Adrenal gland (tissue), 12 donors: ENCODE results near the gene RBMS1. TPM values are rescaled to one million over a fixed set of nuclear protein-coding genes. Genes with fewer than 3 reads are reported as not detected.

Experiments
- DNase-seq, 7 donors: peaks; one replicate each; pipeline ENCODE4 v3.0.0-alpha.2; 2019 to 2020
- H3K27ac ChIP-seq, 5 donors: fragments of 200-600 bp; sonication (generic) in 4 of 5; 1 replicate in 3 of 5; 2 replicates in 2 of 5; pipeline versions ENCODE4 v1.5.1 to v1.8.0; 2016 to 2020; ENCODE audit warnings: mild to moderate bottlenecking in 1 of 5
- H3K27me3 ChIP-seq: fragments of 200-600 bp; 2 replicates; pipeline ENCODE4 v1.8.0; 2021
- H3K36me3 ChIP-seq, 2 donors: fragments of 200-600 bp; replicated peaks in 1 of 2; 1 replicate in 1 of 2; 2 replicates in 1 of 2; pipeline versions ENCODE4 v1.5.1 to v1.8.0; 2018 to 2022
- H3K4me1 ChIP-seq, 2 donors: fragments of 200-600 bp; replicated peaks in 1 of 2; 1 replicate in 1 of 2; 2 replicates in 1 of 2; pipeline versions ENCODE4 v1.5.1 to v1.8.0; 2018 to 2021
- H3K4me3 ChIP-seq, 4 donors: fragments of 200-600 bp; sonication (generic) in 3 of 4; one replicate each; pipeline ENCODE4 v1.5.1; 2016 to 2018
- H3K9me3 ChIP-seq, 3 donors: fragments of 200-600 bp; sonication (generic) in 1 of 3; replicated peaks in 1 of 3; 1 replicate in 2 of 3; 2 replicates in 1 of 3; pipeline versions ENCODE4 v1.5.1 to v1.8.0; 2016 to 2021
- CTCF ChIP-seq, 6 experiments: fragments of 450-650 bp in 4 of 6; fragments of 200-600 bp in 2 of 6; sonication (generic) in 1 of 6; IDR thresholded peaks; 1 replicate in 5 of 6; 2 replicates in 1 of 6; pipeline versions ENCODE4 v1.5.1 to v1.8.0; 2016 to 2021; ENCODE audit warnings: antibody characterized with exemption in 6 of 6, mild to moderate bottlenecking in 2 of 6, moderate library complexity in 1 of 6
- POLR2A ChIP-seq, 2 donors: fragments of 450-650 bp; IDR thresholded peaks; one replicate each; pipeline ENCODE4 v1.6.1; 2017; ENCODE audit warnings: antibody characterized with exemption in 2 of 2, mild to moderate bottlenecking in 2 of 2, moderate library complexity in 1 of 2
- WGBS, 4 donors: extraction: QIAGEN DNeasy Blood & Tissue Kit in 2 of 4; methylation state at CpG; one replicate each; pipeline versions ENCODE4 v1.1.5 to v1.1.7; 2013 to 2017; 5-methylcytosine and 5-hydroxymethylcytosine counted together
- intact Hi-C, 2 donors: fragments of 100-400 bp; cut with DNase I; formaldehyde crosslinking; loops; one replicate each; pipeline versions ENCODE4 v1.14.1 to v1.15.0; 2022 to 2023
- polyA plus RNA-seq, 3 donors: library from polyadenylated mRNA; stranded (reverse); fragments of 200-250 nt in 2 of 3; fragments of 350-450 nt in 1 of 3; fragmentation: Illumina TruSeq in 1 of 3; extraction: RNeasy Lipid Tissue Mini Kit (QIAGEN cat#74804) in 1 of 3; gene quantifications; one replicate each; pipeline ENCODE4 v1.2.3, GENCODE V29; 2013 to 2014
- total RNA-seq, 9 donors: library from RNA; depleted of rRNA in 4 of 9; stranded (reverse); fragments of >200 nt in 4 of 9; fragments of 120-200 nt in 1 of 9; fragmentation: NEBNext Ultra II Directional in 1 of 9; extraction: Animal tissue kit (Norgen Biotek cat#: 25700) in 1 of 9; gene quantifications; one replicate each; pipeline versions ENCODE4 v1.1.0 to v1.2.4, GENCODE V29; 2013 to 2023
- donor health status: healthy with polysubstance abuse.
- donor health status: Bipolar disorder and iron deficiency.
- donor health status: DM: yes; HTN: yes; CAD: no.
- donor health status: DM: no; HTN: no; CAD: no.
- donor health status: DM: no; HTN: no; CAD: no.
- donor health status: DM: yes; HTN: yes; CAD: no.

Gene RBMS1
- total and polyA plus RNA-seq, 12 donors: 24.2 to 62.1 (median 37.1) TPM

- intact Hi-C loops: no loop called here
- peaks cover 0 to 16% of the 10 kb centered on the region in 2 donors for H3K4me1 ChIP-seq
- peaks cover 0 to 24% of the 10 kb centered on the region in 2 donors for H3K36me3 ChIP-seq
- no peak overlapping the region for H3K4me3 ChIP-seq
- H3K27ac ChIP-seq: no peak overlapping the region
- H3K9me3 ChIP-seq: no peaks in the 10 kb centered on the region
- TF ChIP-seq CTCF (IDR thresholded peaks at IDR 0.05): no peak
- no peak for TF ChIP-seq POLR2A (IDR thresholded peaks at IDR 0.05)
- H3K27me3 ChIP-seq: no peaks in the 10 kb centered on the region
- 90 to 98% (median 94%) methylated on average over 1 of the region's 1 CpG for WGBS, 4 donors
- no peak for DNase-seq
These were observed 193.4 kb downstream of the RBMS1 start for GRCh38 chr2:160300203-160300602.

DNA sequence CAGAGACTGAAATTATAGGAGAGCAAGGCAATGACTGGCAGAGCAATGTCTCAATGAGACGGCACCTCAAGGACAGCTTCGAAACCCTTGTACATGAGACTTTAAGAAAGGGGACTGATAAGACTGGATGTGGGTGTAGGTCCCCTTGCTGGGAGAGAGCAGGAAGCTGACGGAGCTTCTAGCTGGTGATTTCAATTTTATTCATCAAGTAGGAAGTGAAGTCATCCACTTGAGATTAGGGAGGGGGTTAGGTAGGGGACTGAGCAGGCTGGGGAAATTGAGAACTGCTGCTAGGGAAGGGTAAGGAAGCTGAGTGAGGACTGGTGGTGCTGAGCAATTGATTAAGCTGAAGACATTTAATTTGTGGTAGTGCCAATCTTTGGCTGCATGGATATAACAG, 194.1 kb downstream of the RBMS1 start:
- peaks cover 0 to 24% of the 10 kb centered on the region in 2 donors for H3K36me3 ChIP-seq
- no peaks in the 10 kb centered on the region for H3K9me3 ChIP-seq
- 84 to 89% (median 86%) methylated on average over 3 of the region's 3 CpGs for WGBS, 4 donors
- H3K4me1 ChIP-seq: peaks cover 0 to 21% of the 10 kb centered on the region in 2 donors
- H3K4me3 ChIP-seq: no peak overlapping the region
- DNase-seq: no peak
- no peak overlapping the region for H3K27ac ChIP-seq
- TF ChIP-seq CTCF (IDR thresholded peaks at IDR 0.05) (no peak), POLR2A (IDR thresholded peaks at IDR 0.05) (no peak)
- H3K27me3 ChIP-seq: no peaks in the 10 kb centered on the region
- intact Hi-C loops: no loop called here

GRCh38 chr2:160298960-160299359, 194.6 kb downstream of the RBMS1 start:
- WGBS, 4 donors: 99 to 100% (median 100%) methylated on average over 1 of the region's 1 CpG
- no peak for DNase-seq
- no peaks in the 10 kb centered on the region for H3K27me3 ChIP-seq
- H3K36me3 ChIP-seq: peaks cover 0 to 24% of the 10 kb centered on the region in 2 donors
- H3K4me1 ChIP-seq: peaks cover 0 to 21% of the 10 kb centered on the region in 2 donors
- intact Hi-C loops: no loop called here
- TF ChIP-seq POLR2A (IDR thresholded peaks at IDR 0.05) (no peak), CTCF (IDR thresholded peaks at IDR 0.05) (no peak)
- H3K4me3 ChIP-seq: no peak overlapping the region
- H3K9me3 ChIP-seq: no peaks in the 10 kb centered on the region
- H3K27ac ChIP-seq: no peak overlapping the region

DNA sequence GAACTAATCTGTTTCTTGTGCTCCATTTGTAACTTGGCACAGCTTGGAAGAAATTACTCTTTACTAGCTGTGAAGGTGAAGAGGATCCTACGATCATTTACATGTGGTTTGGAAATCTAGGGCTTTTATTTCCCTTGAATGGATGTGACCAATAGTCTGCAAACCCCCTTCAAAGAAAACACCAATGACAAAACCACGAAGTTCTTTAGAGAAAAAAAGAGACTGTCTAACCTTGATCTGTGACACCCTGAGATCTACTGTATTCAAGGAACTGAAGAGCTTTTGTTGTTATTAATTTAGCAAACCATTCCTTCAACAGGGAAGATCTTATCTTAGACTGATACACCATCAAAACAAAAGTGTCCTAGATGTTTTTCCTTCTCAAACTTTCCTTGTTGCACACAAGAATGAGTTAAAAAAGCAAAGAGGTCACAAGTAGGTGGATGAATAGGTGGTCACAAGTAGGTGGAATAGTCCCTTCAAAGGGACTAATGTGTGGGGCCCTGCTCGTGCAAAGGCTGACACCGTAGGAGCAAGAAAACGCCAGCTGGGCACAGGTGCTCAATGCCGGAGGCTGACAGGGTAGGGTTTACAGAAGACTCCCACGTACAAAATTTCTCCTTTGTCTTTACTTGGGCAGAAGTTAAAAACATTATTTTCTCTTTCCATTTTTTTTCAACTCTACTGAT, 197.9 kb downstream of the RBMS1 start:
- Histone ChIP-seq H3K4me3 (no peak overlapping the region), H3K27ac (no peak overlapping the region), H3K4me1 (peaks cover 0 to 34% of the 10 kb centered on the region in 2 donors), H3K27me3 (no peaks in the 10 kb centered on the region), H3K9me3 (no peaks in the 10 kb centered on the region), H3K36me3 (peaks cover 0 to 34% of the 10 kb centered on the region in 2 donors)
- intact Hi-C loops: no loop called here
- DNase-seq: no peak
- 85 to 87% (median 87%) methylated on average over 7 of the region's 7 CpGs for WGBS, 4 donors
- TF ChIP-seq POLR2A (IDR thresholded peaks at IDR 0.05) (no peak), CTCF (IDR thresholded peaks at IDR 0.05) (no peak)
